Endothelial cell of umbilical vein (primary cell): ENCODE results near the gene USP46. TPM values are rescaled to one million over a fixed set of nuclear protein-coding genes. Genes with fewer than 3 reads are reported as not detected.

Experiments
- BruUV-seq: library from RNA; stranded (reverse); fragments of 400-500 nt; replicated peaks from 2 replicates; lab custom pipeline; 2021; lab: Mats Ljungman, UMichigan
- CTCF ChIA-PET: fragments of 300-600, 350-600 bp; sonication (Branson Sonifier 250); formaldehyde crosslinking; loops from one replicate; lab custom pipeline; 2021; ENCODE audit warnings: antibody characterized with exemption, inconsistent platforms; lab: Charles Lee
- POLR2A ChIA-PET: fragments of 300-600, 350-600 bp; sonication (Branson Sonifier 250); formaldehyde crosslinking; loops from one replicate; lab custom pipeline; 2021; ENCODE audit warnings: antibody characterized with exemption, inconsistent platforms; lab: Charles Lee
- DNase-seq: peaks from one replicate; pipeline ENCODE4 v3.0.0-alpha.2; 2011; ENCODE audit warnings: low read depth, low spot score
- FAIRE-seq: peaks from 2 replicates; lab custom pipeline; 2011; peaks lifted over from hg19 to GRCh38; lab: Jason Lieb, UNC
- H2AFZ ChIP-seq: 2 replicates; pipeline ENCODE4 v1.6.0; 2012; ENCODE audit warnings: low read depth, low read length, control low read depth, inconsistent platforms
- H3K27ac ChIP-seq: 2 replicates; pipeline ENCODE4 v1.5.1; 2011; ENCODE audit warnings: low read depth, mild to moderate bottlenecking, control low read depth, low read length, moderate library complexity; ENCODE audit not compliant: insufficient read depth
- H3K27me3 ChIP-seq, 2 experiments: 2 replicates each; pipeline versions ENCODE4 v1.6.0 to v1.6.1; 2011; ENCODE audit warnings: low read length in 2 of 2, mixed read lengths in 1 of 2; ENCODE audit not compliant: control insufficient read depth in 2 of 2, insufficient read depth in 2 of 2
- H3K36me3 ChIP-seq, 2 experiments: 2 replicates in 1 of 2; 3 replicates in 1 of 2; pipeline ENCODE4 v1.5.1; 2011; ENCODE audit warnings: low read length in 2 of 2, mild to moderate bottlenecking in 1 of 2, moderate library complexity in 1 of 2; ENCODE audit not compliant: control insufficient read depth in 2 of 2, insufficient read depth in 2 of 2; ENCODE audit errors: extremely low read depth in 1 of 2
- H3K4me1 ChIP-seq: 3 replicates; pipeline ENCODE4 v1.5.1; 2011; ENCODE audit warnings: mild to moderate bottlenecking, low read length; ENCODE audit not compliant: control insufficient read depth, insufficient read depth; ENCODE audit errors: extremely low read depth
- H3K4me2 ChIP-seq: 2 replicates; pipeline ENCODE4 v1.6.1; 2011; ENCODE audit warnings: low read length, control low read depth, mixed read lengths; ENCODE audit not compliant: insufficient read depth
- H3K4me3 ChIP-seq, 3 experiments: fragments of 200-600 bp in 1 of 3; sonication (generic), shearing (Covaris generic) in 1 of 3; replicated peaks in 1 of 3; 2 replicates each; pipeline ENCODE4 v1.5.1; 2011 to 2016; ENCODE audit warnings: control low read depth in 3 of 3, low read length in 3 of 3, mild to moderate bottlenecking in 2 of 3, inconsistent platforms in 1 of 3, low read depth in 1 of 3, moderate library complexity in 1 of 3; ENCODE audit not compliant: insufficient read depth in 1 of 3
- H3K79me2 ChIP-seq: 2 replicates; pipeline ENCODE4 v1.6.0; 2012; ENCODE audit warnings: low read length, inconsistent platforms; ENCODE audit not compliant: control insufficient read depth, insufficient read depth
- H3K9ac ChIP-seq: replicated peaks from 2 replicates; pipeline ENCODE3; 2011; ENCODE audit warnings: low read length, control low read depth; ENCODE audit not compliant: insufficient read depth; ENCODE audit errors: extremely low read depth
- H3K9me1 ChIP-seq: replicated peaks from 3 replicates; pipeline ENCODE4 v1.6.0; 2011; ENCODE audit warnings: mild to moderate bottlenecking, low read length; ENCODE audit not compliant: control insufficient read depth, insufficient read depth; ENCODE audit errors: extremely low read depth
- H3K9me3 ChIP-seq: replicated peaks from 2 replicates; pipeline ENCODE4 v1.5.1; 2012; ENCODE audit warnings: low read length, inconsistent platforms; ENCODE audit not compliant: control insufficient read depth, insufficient read depth
- H4K20me1 ChIP-seq: replicated peaks from 2 replicates; pipeline ENCODE3; 2011; ENCODE audit warnings: mild to moderate bottlenecking, low read length; ENCODE audit not compliant: control insufficient read depth, insufficient read depth; ENCODE audit errors: extremely low read depth
- CTCF ChIP-seq, 2 donors: IDR thresholded peaks; 1 replicate in 1 of 2; 2 replicates in 1 of 2; pipeline ENCODE4 v1.5.1; 2011; ENCODE audit warnings: low read length in 2 of 2, mild to moderate bottlenecking in 2 of 2, moderate library complexity in 2 of 2, control low read depth in 1 of 2, inconsistent platforms in 1 of 2, low read depth in 1 of 2; ENCODE audit not compliant: insufficient read depth in 1 of 2; ENCODE audit errors: extremely low read depth in 1 of 2
- EZH2 ChIP-seq: IDR thresholded peaks from 2 replicates; pipeline ENCODE4 v1.6.1; 2012; ENCODE audit warnings: borderline replicate concordance, low read depth, mild to moderate bottlenecking, moderate library complexity, low read length, inconsistent platforms; ENCODE audit not compliant: severe bottlenecking
- FOS ChIP-seq: IDR thresholded peaks from 2 replicates; pipeline ENCODE4 v1.6.1; 2011; ENCODE audit warnings: mild to moderate bottlenecking, low read length, moderate library complexity, borderline replicate concordance; ENCODE audit not compliant: insufficient read depth
- GATA2 ChIP-seq: IDR thresholded peaks from 2 replicates; pipeline ENCODE4 v1.7.0; 2011; ENCODE audit warnings: low read depth, mild to moderate bottlenecking, moderate library complexity, mixed read lengths, low read length; ENCODE audit not compliant: insufficient read length, insufficient read depth
- JUN ChIP-seq: IDR thresholded peaks from 2 replicates; pipeline ENCODE4 v1.6.1; 2011; ENCODE audit warnings: borderline replicate concordance, low read depth; ENCODE audit not compliant: insufficient read length, insufficient read depth
- MAX ChIP-seq: IDR thresholded peaks from 2 replicates; pipeline ENCODE4 v1.6.1; 2011; ENCODE audit not compliant: insufficient read depth, insufficient read length
- MYC ChIP-seq: IDR thresholded peaks from one replicate; pipeline ENCODE4 v1.6.1; 2011; ENCODE audit warnings: mild to moderate bottlenecking, low read depth, low read length
- POLR2A ChIP-seq: IDR thresholded peaks from 2 replicates; pipeline ENCODE4 v1.6.1; 2012; ENCODE audit warnings: low read depth, mild to moderate bottlenecking, control low read depth, low read length
- POLR2AphosphoS5 ChIP-seq: IDR thresholded peaks from 2 replicates; pipeline ENCODE4 v1.6.1; 2012; ENCODE audit warnings: low read depth, mild to moderate bottlenecking, control low read depth, low read length, moderate library complexity; ENCODE audit not compliant: insufficient read depth
- dilution Hi-C: fragments of 300-500 bp; cut with MboI; formaldehyde crosslinking; loops from one replicate; pipeline ENCODE4 v1.15.0; 2019; ENCODE audit warnings: low sequenced_read_pairs; ENCODE audit not compliant: extremely low pct_ligation_motif_present
- intact Hi-C: fragments of 100-400 bp; cut with micrococcal nuclease; formaldehyde crosslinking; loops from one replicate; pipeline ENCODE4 v1.10.0; 2022
- polyA plus RNA-seq, 4 experiments: library from polyadenylated mRNA; depleted of rRNA in 3 of 4; stranded (reverse) in 3 of 4; unstranded in 1 of 4; fragments of >200 nt; gene quantifications; 2 replicates each; pipeline versions ENCODE4 v1.2.1 to v1.2.3, GENCODE V29; 2011 to 2012; ENCODE audit warnings: missing spikeins in 1 of 4
- total RNA-seq: library from RNA; stranded (reverse); gene quantifications from 2 replicates; pipeline ENCODE4 v1.2.3, GENCODE V29; 2021

Gene USP46
- total and polyA plus RNA-seq, 2 donors (not counting 3 experiments of a cell fraction or from before 2014, with no cell fraction given), result 5.2 to 23.7 TPM

- no TSS peak for BruUV-seq
- Histone ChIP-seq H3K27ac (no peak overlapping the region), H4K20me1 (no peaks in the 10 kb centered on the region), H3K9me3 (no peaks in the 10 kb centered on the region), H3K9ac (no peak overlapping the region), H3K4me1 (no peaks in the 10 kb centered on the region), H3K4me3 (no peak overlapping the region), H3K36me3 (no peaks in the 10 kb centered on the region), H3K9me1 (no peaks in the 10 kb centered on the region), H3K27me3 (no peaks in the 10 kb centered on the region), H2AFZ (no peak overlapping the region), H3K4me2 (no peak overlapping the region), H3K79me2 (no peaks in the 10 kb centered on the region)
- intact Hi-C loops (no loop called here), dilution Hi-C loops (no loop called here)
- FAIRE-seq, result no peak
- CTCF ChIA-PET, result interaction anchor here (0.9 to 1.3 kb wide), 3 partner anchors 13 to 71 kb away, joined by 3 read pairs; no protein-coding TSS in a partner anchor
- POLR2A ChIA-PET, result no interaction called here
- DNase-seq, result no peak
- TF ChIP-seq FOS, result no peak
- TF ChIP-seq MAX, result no peak
- no peak for TF ChIP-seq EZH2
- TF ChIP-seq MYC, result no peak
- TF ChIP-seq GATA2, result no peak
- TF ChIP-seq POLR2A, result no peak
- no peak for TF ChIP-seq POLR2AphosphoS5
Measured at GRCh38 chr4:52617336-52618020, 41.6 kb downstream of the USP46 start.

- no peak overlapping the region for H3K27ac ChIP-seq
- H3K4me3 ChIP-seq, result no peak overlapping the region
- no TSS peak for BruUV-seq
- H4K20me1 ChIP-seq, result no peaks in the 10 kb centered on the region
- H3K9me1 ChIP-seq, result no peaks in the 10 kb centered on the region
- intact Hi-C loops (no loop called here), dilution Hi-C loops (no loop called here)
- no peaks in the 10 kb centered on the region for H3K27me3 ChIP-seq
- no peaks in the 10 kb centered on the region for H3K9me3 ChIP-seq
- H3K36me3 ChIP-seq, result peaks cover 0 to 3% of the 10 kb centered on the region in 2 experiments
- TF ChIP-seq POLR2A, result no peak
- TF ChIP-seq MAX, result no peak
- TF ChIP-seq FOS, result no peak
- no peak for TF ChIP-seq CTCF (IDR thresholded peaks at IDR 0.05; ENCODE audit: extremely low read depth in 1 of 2, insufficient read depth in 1 of 2, low read depth in 1 of 2, low read length in 2 of 2)
- TF ChIP-seq JUN, result no peak
- no peak for TF ChIP-seq GATA2
- TF ChIP-seq EZH2, result no peak
- TF ChIP-seq MYC, result no peak
- no peak for TF ChIP-seq POLR2AphosphoS5
- H3K9ac ChIP-seq, result no peak overlapping the region
- H2AFZ ChIP-seq, result no peak overlapping the region
- no peaks in the 10 kb centered on the region for H3K79me2 ChIP-seq
- POLR2A ChIA-PET, result no interaction called here
- no peak overlapping the region for H3K4me2 ChIP-seq
- DNase-seq, result no peak
- H3K4me1 ChIP-seq, result no peaks in the 10 kb centered on the region
- CTCF ChIA-PET, result no interaction called here
- FAIRE-seq, result no peak
Measured at GRCh38 chr4:52614241-52614640, 44.9 kb downstream of the USP46 start.
